ENCODE results near the gene TNMD. TPM values are rescaled to one million over a fixed set of nuclear protein-coding genes. Genes with fewer than 3 reads are reported as not detected.

TNMD gene
- total RNA-seq, 1 donor from 2014 or later = 0.29 TPM

DNA sequence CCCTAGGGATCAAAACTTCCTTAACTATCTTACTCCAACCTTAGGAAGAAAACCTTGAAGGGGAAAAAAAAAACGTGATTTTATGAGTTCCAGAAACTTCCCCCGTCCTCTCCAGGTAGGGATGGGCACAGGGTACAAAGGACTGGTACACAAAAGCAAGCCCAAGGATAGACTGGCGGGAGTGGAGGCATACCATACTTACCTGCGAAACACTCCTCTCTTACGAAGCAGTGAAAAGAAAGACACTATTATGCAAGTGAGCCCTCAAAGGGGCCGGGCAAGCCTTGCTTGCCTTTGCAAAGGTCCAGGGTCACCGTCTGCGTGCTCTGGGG is 51.2 kb downstream of the TNMD start:
- TF ChIP-seq, protein P1, sequence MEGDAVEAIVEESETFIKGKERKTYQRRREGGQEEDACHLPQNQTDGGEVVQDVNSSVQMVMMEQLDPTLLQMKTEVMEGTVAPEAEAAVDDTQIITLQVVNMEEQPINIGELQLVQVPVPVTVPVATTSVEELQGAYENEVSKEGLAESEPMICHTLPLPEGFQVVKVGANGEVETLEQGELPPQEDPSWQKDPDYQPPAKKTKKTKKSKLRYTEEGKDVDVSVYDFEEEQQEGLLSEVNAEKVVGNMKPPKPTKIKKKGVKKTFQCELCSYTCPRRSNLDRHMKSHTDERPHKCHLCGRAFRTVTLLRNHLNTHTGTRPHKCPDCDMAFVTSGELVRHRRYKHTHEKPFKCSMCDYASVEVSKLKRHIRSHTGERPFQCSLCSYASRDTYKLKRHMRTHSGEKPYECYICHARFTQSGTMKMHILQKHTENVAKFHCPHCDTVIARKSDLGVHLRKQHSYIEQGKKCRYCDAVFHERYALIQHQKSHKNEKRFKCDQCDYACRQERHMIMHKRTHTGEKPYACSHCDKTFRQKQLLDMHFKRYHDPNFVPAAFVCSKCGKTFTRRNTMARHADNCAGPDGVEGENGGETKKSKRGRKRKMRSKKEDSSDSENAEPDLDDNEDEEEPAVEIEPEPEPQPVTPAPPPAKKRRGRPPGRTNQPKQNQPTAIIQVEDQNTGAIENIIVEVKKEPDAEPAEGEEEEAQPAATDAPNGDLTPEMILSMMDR (IDR thresholded peaks at IDR 0.05; ENCODE audit: unreplicated experiment) = no peak
- no peak for DNase-seq (ENCODE audit: low spot score in 2 of 2, unreplicated experiment in 2 of 2)
- peak overlapping the region; percentile 98 for H3K27ac Mint-ChIP-seq
- no peaks in the 10 kb centered on the region for H3K27me3 Mint-ChIP-seq (ENCODE audit: low read depth)
- H3K36me3 Mint-ChIP-seq = peaks cover 5% of the 10 kb centered on the region
- peaks cover 9% of the 10 kb centered on the region for H3K4me1 Mint-ChIP-seq
- H3K4me3 Mint-ChIP-seq = peak overlapping the region; percentile 89
- H3K9me3 Mint-ChIP-seq = peaks cover 21% of the 10 kb centered on the region

DNA sequence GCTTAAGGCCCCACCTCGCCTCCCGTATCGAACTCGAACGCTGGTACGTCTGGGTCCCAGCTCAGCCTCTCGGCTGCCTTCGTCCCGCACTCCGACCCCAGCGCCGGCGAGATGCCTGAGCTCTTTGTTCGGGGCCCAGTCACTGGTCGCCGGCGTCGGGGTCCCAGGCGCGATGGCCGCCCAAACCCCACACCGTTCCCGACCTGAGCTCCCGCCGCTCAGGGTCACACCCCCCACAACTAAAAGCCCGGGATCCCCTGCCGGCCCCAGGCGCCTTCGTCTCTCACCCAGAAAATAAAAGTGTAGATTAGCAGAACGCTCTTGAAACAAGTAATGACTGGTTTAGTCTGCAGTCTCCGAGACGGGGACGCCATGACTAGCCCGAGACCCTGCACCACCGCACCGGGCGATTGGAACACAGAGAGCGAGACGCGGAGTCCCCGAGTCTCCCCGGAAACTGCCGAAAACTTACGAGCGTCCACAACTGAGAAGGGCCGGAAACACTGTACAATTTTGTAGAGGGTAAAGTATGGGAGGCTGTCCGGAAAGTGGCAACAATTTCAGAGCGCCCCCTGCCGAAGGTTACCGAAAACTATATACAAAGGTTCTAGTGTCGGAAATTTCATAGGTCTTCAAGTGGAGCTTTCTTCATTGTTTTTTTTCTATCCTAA is 51.7 kb downstream of the TNMD start, which contains the start of gene TSPAN6:
TSS of gene TSPAN6 (minus strand) at position 486 of the 671 bp plus-strand sequence. CDS start at position 374, 112 bp downstream.
- H3K9me3 Mint-ChIP-seq = peaks cover 23% of the 10 kb centered on the region
- H3K27me3 Mint-ChIP-seq (ENCODE audit: low read depth) = no peaks in the 10 kb centered on the region
- peak; percentile 50 to 84 for DNase-seq (ENCODE audit: low spot score in 2 of 2, unreplicated experiment in 2 of 2)
- H3K4me1 Mint-ChIP-seq = peaks cover 10% of the 10 kb centered on the region
- H3K4me3 Mint-ChIP-seq = peak within 1 kb of the TSS; percentile 89
- H3K36me3 Mint-ChIP-seq = peaks cover 4% of the 10 kb centered on the region
- H3K27ac Mint-ChIP-seq = peak within 1 kb of the TSS; percentile 98
- TF ChIP-seq, protein P1 (IDR thresholded peaks at IDR 0.05; ENCODE audit: unreplicated experiment) = peak; percentile 55

DNA sequence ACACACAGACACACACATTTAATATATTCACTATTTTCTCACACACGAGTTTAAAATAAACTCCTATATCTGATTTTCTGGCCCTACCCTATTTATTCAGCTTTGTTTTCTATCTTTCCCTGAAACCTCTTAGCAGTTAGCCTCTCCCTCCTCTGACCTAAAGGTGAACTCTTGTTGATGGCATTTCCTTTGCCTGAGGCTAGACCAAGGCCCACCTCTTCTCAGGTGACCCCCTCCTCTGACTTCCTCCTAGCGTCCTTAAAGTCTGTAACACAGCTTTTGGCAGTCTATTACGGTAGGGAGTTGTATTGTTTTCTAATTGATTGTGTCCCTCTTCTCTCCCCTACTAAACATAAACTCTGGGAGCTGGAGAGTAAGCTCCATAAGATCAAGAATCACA is 57.6 kb downstream of the TNMD start:
- TF ChIP-seq, protein P1 (IDR thresholded peaks at IDR 0.05; ENCODE audit: unreplicated experiment) = no peak
- Mint-ChIP-seq H3K4me3 (no peak overlapping the region), H3K27ac (peak overlapping the region; percentile 93), H3K27me3 (ENCODE audit: low read depth) (no peaks in the 10 kb centered on the region), H3K36me3 (no peaks in the 10 kb centered on the region), H3K4me1 (peaks cover 43% of the 10 kb centered on the region), H3K9me3 (peaks cover 31% of the 10 kb centered on the region)
- no peak for DNase-seq (ENCODE audit: low spot score in 2 of 2, unreplicated experiment in 2 of 2)

DNA sequence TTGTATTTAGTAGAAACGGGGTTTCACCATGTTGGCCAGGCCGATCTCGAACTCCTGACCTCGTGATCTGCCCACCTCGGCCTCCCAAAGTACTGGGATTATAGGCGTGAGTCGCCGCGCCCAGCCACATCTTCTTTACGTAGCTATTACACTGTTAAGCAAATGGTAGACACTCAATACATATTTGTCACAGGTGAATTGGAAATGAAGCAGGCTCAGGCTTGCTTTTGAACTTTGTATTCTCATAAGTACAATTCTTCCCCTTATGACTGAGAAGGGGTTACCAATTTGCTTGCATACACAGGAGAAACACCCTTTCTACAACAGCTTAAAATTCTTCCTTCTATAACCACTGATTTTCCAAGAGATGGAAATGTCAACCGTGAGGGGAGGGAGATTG is 58.5 kb downstream of the TNMD start:
- Mint-ChIP-seq H3K27me3 (ENCODE audit: low read depth) (no peaks in the 10 kb centered on the region), H3K27ac (peak overlapping the region; percentile 93), H3K36me3 (no peaks in the 10 kb centered on the region), H3K4me3 (no peak overlapping the region), H3K4me1 (peaks cover 51% of the 10 kb centered on the region), H3K9me3 (peaks cover 28% of the 10 kb centered on the region)
- no peak for DNase-seq (ENCODE audit: low spot score in 2 of 2, unreplicated experiment in 2 of 2)
- TF ChIP-seq, protein P1 (IDR thresholded peaks at IDR 0.05; ENCODE audit: unreplicated experiment) = no peak

DNA sequence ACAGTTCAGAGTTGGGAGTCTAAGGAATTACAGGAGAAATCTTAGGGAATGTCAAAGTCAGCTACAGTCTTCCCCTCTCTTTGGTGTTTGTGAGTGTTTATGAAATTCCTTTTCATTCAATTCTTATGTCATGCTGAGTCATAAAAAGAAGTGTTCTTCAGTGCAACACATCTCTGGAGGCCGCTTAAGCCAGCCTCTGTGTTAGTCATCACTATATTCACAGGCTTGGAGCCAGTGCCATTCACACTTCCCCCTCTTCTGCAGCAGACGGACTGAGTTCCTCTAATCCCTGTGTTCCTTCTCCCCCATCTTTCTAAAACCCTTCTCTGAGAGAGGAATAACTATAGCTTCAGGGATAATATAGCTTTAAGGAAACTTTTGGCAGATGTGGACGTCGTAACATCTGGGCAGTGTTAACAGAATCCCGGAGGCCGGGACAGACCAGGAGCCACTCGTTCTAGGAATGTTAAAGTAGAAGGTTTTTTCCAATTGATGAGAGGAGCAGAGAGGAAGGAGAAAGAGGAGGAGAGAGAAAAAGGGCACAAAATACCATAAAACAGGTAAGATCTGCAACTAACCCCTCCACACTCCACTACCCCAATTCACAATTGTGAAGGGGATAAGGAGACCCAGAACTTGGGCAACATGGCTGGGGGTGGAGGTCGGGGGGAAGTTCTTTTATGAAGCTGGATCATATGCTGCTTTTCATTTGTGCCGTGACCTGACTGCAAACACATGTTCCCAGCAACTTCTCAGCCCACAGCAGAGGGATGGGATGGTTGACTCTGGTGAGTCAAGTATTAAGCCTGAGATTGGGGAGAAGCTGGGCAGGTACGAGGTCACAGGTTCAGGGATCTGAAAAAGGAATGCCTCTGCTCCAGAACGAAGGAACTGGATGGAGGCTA is 59.5 kb downstream of the TNMD start, which contains the start of gene SRPX2:
TSS of gene SRPX2 (plus strand) at position 244 of the 905 bp plus-strand sequence. CDS start 2,124 bp downstream, outside the sequence.
- peaks cover 23% of the 10 kb centered on the region for H3K9me3 Mint-ChIP-seq

More for the DNA sequence above, 59.5 kb downstream of the TNMD start, which contains the start of gene SRPX2:
- no peaks in the 10 kb centered on the region for H3K27me3 Mint-ChIP-seq (ENCODE audit: low read depth)
- H3K36me3 Mint-ChIP-seq = no peaks in the 10 kb centered on the region
- peak within 1 kb of the TSS; percentile 51 for H3K4me3 Mint-ChIP-seq
- TF ChIP-seq, protein P1 (IDR thresholded peaks at IDR 0.05; ENCODE audit: unreplicated experiment) = no peak
- DNase-seq (ENCODE audit: low spot score in 2 of 2, unreplicated experiment in 2 of 2) = no peak
- H3K4me1 Mint-ChIP-seq = peaks cover 61% of the 10 kb centered on the region
- H3K27ac Mint-ChIP-seq = peak within 1 kb of the TSS; percentile 93
